ENCODE data around the gene RUBCNL.

DNA sequence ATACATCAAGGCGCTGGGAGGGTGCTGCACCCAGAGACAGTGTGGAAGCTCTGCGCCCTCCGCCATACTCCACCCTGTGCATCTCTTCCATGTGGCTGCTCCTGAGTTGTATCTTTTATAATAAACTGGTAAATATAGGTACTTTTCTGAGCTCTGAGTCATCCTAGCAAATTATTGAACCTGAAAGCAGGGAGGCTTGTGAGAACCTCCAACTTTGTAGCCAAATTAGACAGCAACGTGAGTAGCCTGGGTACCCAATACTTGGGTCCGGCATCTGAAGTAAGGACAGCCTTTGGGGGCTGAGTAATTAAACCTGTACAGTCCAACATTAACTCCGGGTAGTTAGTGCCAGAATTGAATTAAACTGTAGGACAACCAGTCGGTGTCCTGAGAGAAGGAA, 57.4 kb downstream of the RUBCNL start:
- TF ChIP-seq EP300 (IDR thresholded peaks at IDR 0.05): no peak
- TF ChIP-seq, protein P1, sequence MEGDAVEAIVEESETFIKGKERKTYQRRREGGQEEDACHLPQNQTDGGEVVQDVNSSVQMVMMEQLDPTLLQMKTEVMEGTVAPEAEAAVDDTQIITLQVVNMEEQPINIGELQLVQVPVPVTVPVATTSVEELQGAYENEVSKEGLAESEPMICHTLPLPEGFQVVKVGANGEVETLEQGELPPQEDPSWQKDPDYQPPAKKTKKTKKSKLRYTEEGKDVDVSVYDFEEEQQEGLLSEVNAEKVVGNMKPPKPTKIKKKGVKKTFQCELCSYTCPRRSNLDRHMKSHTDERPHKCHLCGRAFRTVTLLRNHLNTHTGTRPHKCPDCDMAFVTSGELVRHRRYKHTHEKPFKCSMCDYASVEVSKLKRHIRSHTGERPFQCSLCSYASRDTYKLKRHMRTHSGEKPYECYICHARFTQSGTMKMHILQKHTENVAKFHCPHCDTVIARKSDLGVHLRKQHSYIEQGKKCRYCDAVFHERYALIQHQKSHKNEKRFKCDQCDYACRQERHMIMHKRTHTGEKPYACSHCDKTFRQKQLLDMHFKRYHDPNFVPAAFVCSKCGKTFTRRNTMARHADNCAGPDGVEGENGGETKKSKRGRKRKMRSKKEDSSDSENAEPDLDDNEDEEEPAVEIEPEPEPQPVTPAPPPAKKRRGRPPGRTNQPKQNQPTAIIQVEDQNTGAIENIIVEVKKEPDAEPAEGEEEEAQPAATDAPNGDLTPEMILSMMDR (IDR thresholded peaks at IDR 0.05): no peak
